ENCODE measurements around the gene NDRG3.

The NDRG3 gene

GRCh38 chr20:36732456-36732855, 13.4 kb downstream of the NDRG3 start:
- DNase-seq (ENCODE audit: low read depth), result no peak
- H3K4me3 ChIP-seq (ENCODE audit: low read length), result no peak overlapping the region
- TF ChIP-seq CTCF (conservative IDR thresholded peaks at IDR 0.05; ENCODE audit: low read depth, low read length), result no peak

- no peak for DNase-seq (ENCODE audit: low read depth)
- TF ChIP-seq CTCF (conservative IDR thresholded peaks at IDR 0.05; ENCODE audit: low read depth, low read length), result peak; percentile 41
- H3K4me3 ChIP-seq (ENCODE audit: low read length), result no peak overlapping the region
These were observed 16.9 kb downstream of the NDRG3 start for GRCh38 chr20:36728986-36729385.

GRCh38 chr20:36726168-36726567, 19.7 kb downstream of the NDRG3 start:
- no peak for DNase-seq (ENCODE audit: low read depth)
- no peak for TF ChIP-seq CTCF (conservative IDR thresholded peaks at IDR 0.05; ENCODE audit: low read depth, low read length)
- no peak overlapping the region for H3K4me3 ChIP-seq (ENCODE audit: low read length)

GRCh38 chr20:36720510-36720909, 25.4 kb downstream of the NDRG3 start:
- no peak for TF ChIP-seq CTCF (conservative IDR thresholded peaks at IDR 0.05; ENCODE audit: low read depth, low read length)
- DNase-seq (ENCODE audit: low read depth), result no peak
- H3K4me3 ChIP-seq (ENCODE audit: low read length), result no peak overlapping the region

- TF ChIP-seq CTCF (conservative IDR thresholded peaks at IDR 0.05; ENCODE audit: low read depth, low read length), result peak; percentile 18
- no peak overlapping the region for H3K4me3 ChIP-seq (ENCODE audit: low read length)
- DNase-seq (ENCODE audit: low read depth), result no peak
These were observed 28.2 kb downstream of the NDRG3 start for GRCh38 chr20:36717657-36718056.

GRCh38 chr20:36717021-36717420, 28.9 kb downstream of the NDRG3 start:
- DNase-seq (ENCODE audit: low read depth), result no peak
- no peak for TF ChIP-seq CTCF (conservative IDR thresholded peaks at IDR 0.05; ENCODE audit: low read depth, low read length)
- no peak overlapping the region for H3K4me3 ChIP-seq (ENCODE audit: low read length)

GRCh38 chr20:36712775-36713174, 33.1 kb downstream of the NDRG3 start:
- no peak for TF ChIP-seq CTCF (conservative IDR thresholded peaks at IDR 0.05; ENCODE audit: low read depth, low read length)
- H3K4me3 ChIP-seq (ENCODE audit: low read length), result no peak overlapping the region
- no peak for DNase-seq (ENCODE audit: low read depth)
